Adrenal gland (tissue), 12 donors: ENCODE results near the gene LCE7A. TPM values are rescaled to one million over a fixed set of nuclear protein-coding genes. Genes with fewer than 3 reads are reported as not detected.

Source experiments
- DNase-seq, 7 donors: peaks; one replicate each; pipeline ENCODE4 v3.0.0-alpha.2; 2019 to 2020
- H3K27ac ChIP-seq, 5 donors: fragments of 200-600 bp; sonication (generic) in 4 of 5; 1 replicate in 3 of 5; 2 replicates in 2 of 5; pipeline versions ENCODE4 v1.5.1 to v1.8.0; 2016 to 2020; ENCODE audit warnings: mild to moderate bottlenecking in 1 of 5
- H3K27me3 ChIP-seq: fragments of 200-600 bp; 2 replicates; pipeline ENCODE4 v1.8.0; 2021
- H3K36me3 ChIP-seq, 2 donors: fragments of 200-600 bp; replicated peaks in 1 of 2; 1 replicate in 1 of 2; 2 replicates in 1 of 2; pipeline versions ENCODE4 v1.5.1 to v1.8.0; 2018 to 2022
- H3K4me1 ChIP-seq, 2 donors: fragments of 200-600 bp; replicated peaks in 1 of 2; 1 replicate in 1 of 2; 2 replicates in 1 of 2; pipeline versions ENCODE4 v1.5.1 to v1.8.0; 2018 to 2021
- H3K4me3 ChIP-seq, 4 donors: fragments of 200-600 bp; sonication (generic) in 3 of 4; one replicate each; pipeline ENCODE4 v1.5.1; 2016 to 2018
- H3K9me3 ChIP-seq, 3 donors: fragments of 200-600 bp; sonication (generic) in 1 of 3; replicated peaks in 1 of 3; 1 replicate in 2 of 3; 2 replicates in 1 of 3; pipeline versions ENCODE4 v1.5.1 to v1.8.0; 2016 to 2021
- POLR2A ChIP-seq, 2 donors: fragments of 450-650 bp; IDR thresholded peaks; one replicate each; pipeline ENCODE4 v1.6.1; 2017; ENCODE audit warnings: antibody characterized with exemption in 2 of 2, mild to moderate bottlenecking in 2 of 2, moderate library complexity in 1 of 2
- WGBS, 4 donors: extraction: QIAGEN DNeasy Blood & Tissue Kit in 2 of 4; methylation state at CpG; one replicate each; pipeline versions ENCODE4 v1.1.5 to v1.1.7; 2013 to 2017; 5-methylcytosine and 5-hydroxymethylcytosine counted together
- intact Hi-C, 2 donors: fragments of 100-400 bp; cut with DNase I; formaldehyde crosslinking; loops; one replicate each; pipeline versions ENCODE4 v1.14.1 to v1.15.0; 2022 to 2023
- polyA plus RNA-seq, 3 donors: library from polyadenylated mRNA; stranded (reverse); fragments of 200-250 nt in 2 of 3; fragments of 350-450 nt in 1 of 3; fragmentation: Illumina TruSeq in 1 of 3; extraction: RNeasy Lipid Tissue Mini Kit (QIAGEN cat#74804) in 1 of 3; gene quantifications; one replicate each; pipeline ENCODE4 v1.2.3, GENCODE V29; 2013 to 2014
- total RNA-seq, 9 donors: library from RNA; depleted of rRNA in 4 of 9; stranded (reverse); fragments of >200 nt in 4 of 9; fragments of 120-200 nt in 1 of 9; fragmentation: NEBNext Ultra II Directional in 1 of 9; extraction: Animal tissue kit (Norgen Biotek cat#: 25700) in 1 of 9; gene quantifications; one replicate each; pipeline versions ENCODE4 v1.1.0 to v1.2.4, GENCODE V29; 2013 to 2023
- TF ChIP-seq, protein P1 (sequence below), 6 experiments: fragments of 450-650 bp in 4 of 6; fragments of 200-600 bp in 2 of 6; sonication (generic) in 1 of 6; IDR thresholded peaks; 1 replicate in 5 of 6; 2 replicates in 1 of 6; pipeline versions ENCODE4 v1.5.1 to v1.8.0; 2016 to 2021; ENCODE audit warnings: antibody characterized with exemption in 6 of 6, mild to moderate bottlenecking in 2 of 6, moderate library complexity in 1 of 6
- donor health status: healthy with polysubstance abuse.
- donor health status: Bipolar disorder and iron deficiency.
- donor health status: DM: yes; HTN: yes; CAD: no.
- donor health status: DM: no; HTN: no; CAD: no.
- donor health status: DM: no; HTN: no; CAD: no.
- donor health status: DM: yes; HTN: yes; CAD: no.

LCE7A gene
- total and polyA plus RNA-seq, 12 donors = not detected

DNA sequence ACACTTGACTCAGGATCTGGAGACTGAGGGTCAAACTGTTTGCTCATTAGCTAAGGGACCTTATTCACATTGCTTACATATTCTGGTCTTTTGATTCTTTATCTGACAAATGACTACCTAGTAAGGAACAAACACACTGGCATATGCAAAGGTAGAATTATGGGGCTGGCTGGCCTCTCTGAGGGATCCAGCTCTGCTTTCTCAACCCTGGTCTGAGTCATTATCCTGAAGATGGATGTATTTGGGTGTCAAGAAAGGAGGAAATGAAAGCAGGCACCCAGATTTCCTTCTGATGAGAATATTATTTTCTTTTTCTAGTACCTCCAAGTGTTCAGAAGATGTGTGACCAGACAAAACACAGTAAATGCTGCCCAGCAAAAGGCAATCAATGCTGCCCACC is 24.3 kb downstream of the LCE7A start:
- H3K27ac ChIP-seq = no peak overlapping the region
- H3K4me3 ChIP-seq = no peak overlapping the region
- DNase-seq = no peak
- H3K27me3 ChIP-seq = no peaks in the 10 kb centered on the region
- TF ChIP-seq, protein P1, sequence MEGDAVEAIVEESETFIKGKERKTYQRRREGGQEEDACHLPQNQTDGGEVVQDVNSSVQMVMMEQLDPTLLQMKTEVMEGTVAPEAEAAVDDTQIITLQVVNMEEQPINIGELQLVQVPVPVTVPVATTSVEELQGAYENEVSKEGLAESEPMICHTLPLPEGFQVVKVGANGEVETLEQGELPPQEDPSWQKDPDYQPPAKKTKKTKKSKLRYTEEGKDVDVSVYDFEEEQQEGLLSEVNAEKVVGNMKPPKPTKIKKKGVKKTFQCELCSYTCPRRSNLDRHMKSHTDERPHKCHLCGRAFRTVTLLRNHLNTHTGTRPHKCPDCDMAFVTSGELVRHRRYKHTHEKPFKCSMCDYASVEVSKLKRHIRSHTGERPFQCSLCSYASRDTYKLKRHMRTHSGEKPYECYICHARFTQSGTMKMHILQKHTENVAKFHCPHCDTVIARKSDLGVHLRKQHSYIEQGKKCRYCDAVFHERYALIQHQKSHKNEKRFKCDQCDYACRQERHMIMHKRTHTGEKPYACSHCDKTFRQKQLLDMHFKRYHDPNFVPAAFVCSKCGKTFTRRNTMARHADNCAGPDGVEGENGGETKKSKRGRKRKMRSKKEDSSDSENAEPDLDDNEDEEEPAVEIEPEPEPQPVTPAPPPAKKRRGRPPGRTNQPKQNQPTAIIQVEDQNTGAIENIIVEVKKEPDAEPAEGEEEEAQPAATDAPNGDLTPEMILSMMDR (IDR thresholded peaks at IDR 0.05) = no peak
- no peak for TF ChIP-seq POLR2A (IDR thresholded peaks at IDR 0.05)
- no peaks in the 10 kb centered on the region for H3K36me3 ChIP-seq
- no peaks in the 10 kb centered on the region for H3K9me3 ChIP-seq
- intact Hi-C loops = no loop called here
- no peaks in the 10 kb centered on the region for H3K4me1 ChIP-seq

GRCh38 chr1:152884506-152884905 is 24.7 kb downstream of the LCE7A start:
- H3K27me3 ChIP-seq = no peaks in the 10 kb centered on the region
- WGBS, 4 donors = 83 to 100% (median 95%) methylated on average over 1 of the region's 1 CpG
- no peaks in the 10 kb centered on the region for H3K9me3 ChIP-seq
- no peak for DNase-seq
- intact Hi-C loops = no loop called here
- H3K27ac ChIP-seq = no peak overlapping the region
- TF ChIP-seq POLR2A (IDR thresholded peaks at IDR 0.05) = no peak
- TF ChIP-seq, protein P1 (IDR thresholded peaks at IDR 0.05) = no peak
- H3K36me3 ChIP-seq = no peaks in the 10 kb centered on the region
- H3K4me1 ChIP-seq = no peaks in the 10 kb centered on the region
- H3K4me3 ChIP-seq = no peak overlapping the region

- Histone ChIP-seq H3K9me3 (no peaks in the 10 kb centered on the region), H3K27ac (no peak overlapping the region), H3K36me3 (no peaks in the 10 kb centered on the region), H3K4me3 (no peak overlapping the region), H3K4me1 (no peaks in the 10 kb centered on the region), H3K27me3 (no peaks in the 10 kb centered on the region)
- WGBS, 4 donors = 63 to 74% (median 68%) methylated on average over 4 of the region's 4 CpGs
- DNase-seq = no peak
- intact Hi-C loops = no loop called here
- no peak for TF ChIP-seq POLR2A (IDR thresholded peaks at IDR 0.05)
Observed at GRCh38 chr1:152884966-152885624, 25.3 kb downstream of the LCE7A start.

DNA sequence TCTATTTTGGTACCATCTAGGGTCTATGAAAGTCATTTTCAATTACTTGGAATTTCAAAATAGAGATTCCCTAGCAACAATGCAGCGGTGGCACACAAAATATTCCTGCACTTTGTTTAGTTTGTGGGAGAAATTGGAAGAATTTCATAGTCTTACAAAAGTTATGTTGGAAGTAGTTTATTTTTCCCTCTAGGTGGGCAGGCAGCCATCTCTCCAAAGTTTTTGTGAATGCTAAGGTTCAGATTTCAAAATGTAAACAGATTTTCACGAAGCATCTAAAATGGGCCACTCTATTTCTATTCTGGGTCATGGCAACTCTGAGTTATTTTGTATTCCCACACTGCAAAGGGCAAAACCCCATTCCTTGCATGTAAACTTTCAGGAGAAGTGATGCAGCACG is 26.3 kb downstream of the LCE7A start:
- DNase-seq = no peak
- H3K9me3 ChIP-seq = no peaks in the 10 kb centered on the region
- H3K4me3 ChIP-seq = no peak overlapping the region
- no peaks in the 10 kb centered on the region for H3K27me3 ChIP-seq
- H3K36me3 ChIP-seq = no peaks in the 10 kb centered on the region
- TF ChIP-seq POLR2A (IDR thresholded peaks at IDR 0.05) = no peak
- TF ChIP-seq, protein P1 (IDR thresholded peaks at IDR 0.05) = no peak
- intact Hi-C loops = no loop called here
- no peak overlapping the region for H3K27ac ChIP-seq
- 46 to 51% (median 49%) methylated on average over 3 of the region's 3 CpGs for WGBS, 4 donors
- H3K4me1 ChIP-seq = no peaks in the 10 kb centered on the region

DNA sequence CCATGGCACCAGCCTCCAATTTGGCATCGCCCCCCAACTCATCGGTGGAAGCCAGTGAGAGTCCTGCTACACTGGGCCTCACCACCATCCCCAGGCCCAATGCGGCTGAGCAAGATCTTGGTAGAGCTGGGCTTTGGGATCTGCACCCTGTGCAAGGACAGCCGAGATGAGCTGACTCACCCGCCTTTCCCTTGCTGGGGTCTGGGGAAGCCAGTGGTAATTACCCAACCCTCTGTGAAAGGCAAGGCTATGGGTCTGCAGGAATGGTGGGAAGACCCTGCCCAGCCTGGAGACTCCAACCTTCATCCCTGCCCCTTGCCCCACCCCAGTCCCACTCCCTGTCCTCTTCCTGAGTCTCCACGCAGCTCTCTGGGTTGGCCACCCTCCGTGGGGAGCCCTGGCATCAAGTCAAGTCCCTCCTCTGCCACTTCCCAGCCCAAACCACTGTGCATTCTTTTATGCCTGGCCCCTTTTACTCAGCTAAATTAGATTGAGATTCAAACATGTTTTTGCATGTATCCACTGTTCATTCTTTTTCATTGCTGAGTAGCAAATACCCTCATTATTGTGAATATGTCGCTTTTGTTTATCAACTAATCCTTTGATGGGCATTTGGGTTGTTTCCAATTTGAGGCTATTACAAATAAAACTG is 27.1 kb downstream of the LCE7A start:
- Histone ChIP-seq H3K36me3 (no peaks in the 10 kb centered on the region), H3K27me3 (no peaks in the 10 kb centered on the region), H3K9me3 (no peaks in the 10 kb centered on the region), H3K4me3 (no peak overlapping the region), H3K4me1 (no peaks in the 10 kb centered on the region), H3K27ac (no peak overlapping the region)
- intact Hi-C loops = no loop called here
- TF ChIP-seq, protein P1 (IDR thresholded peaks at IDR 0.05) = no peak
- TF ChIP-seq POLR2A (IDR thresholded peaks at IDR 0.05) = no peak
- peak in 1 of 7 donors; percentile 17 for DNase-seq
- 59 to 74% (median 66%) methylated on average over 4 to 8 of the region's 8 CpGs for WGBS, 4 donors
